Thoracic aorta (tissue), 2 donors: ENCODE data around the gene TSSC4. TPM values are rescaled to one million over a fixed set of nuclear protein-coding genes. Genes with fewer than 3 reads are reported as not detected.
A peak's percentile ranks its signal among the peaks of the same experiment; 100 is the strongest.
"Not testable (repeated sequence)": the region's sequence is repeated elsewhere in the genome, so short reads cannot be mapped to it uniquely, and the experiment has no call there.

Source experiments
- ATAC-seq: fragments of 150-250 bp; one replicate; pipeline ENCODE4 v1.8.0; 2017; ENCODE audit warnings: low read depth; ENCODE audit not compliant: insufficient number of reproducible peaks, low FRiP score
- DNase-seq: peaks from one replicate; pipeline ENCODE4 v3.0.0-alpha.2; 2020; ENCODE audit warnings: low spot score
- H3K27ac ChIP-seq, 2 donors: fragments of 200-600 bp; sonication (generic); 1 replicate in 1 of 2; 2 replicates in 1 of 2; pipeline ENCODE4 v1.5.1; 2016; ENCODE audit warnings: mild to moderate bottlenecking in 2 of 2, moderate library complexity in 2 of 2
- H3K27me3 ChIP-seq: fragments of 200-600 bp; sonication (generic); replicated peaks from 2 replicates; pipeline ENCODE4 v1.6.0; 2016; ENCODE audit warnings: mild to moderate bottlenecking; ENCODE audit not compliant: insufficient read depth
- H3K36me3 ChIP-seq: fragments of 200-600 bp; sonication (generic); one replicate; pipeline ENCODE4 v1.5.1; 2016
- H3K4me1 ChIP-seq, 2 donors: fragments of 200-600 bp; sonication (generic); 1 replicate in 1 of 2; 2 replicates in 1 of 2; pipeline versions ENCODE4 v1.5.1 to v1.6.0; 2016; ENCODE audit warnings: low read depth in 2 of 2, mild to moderate bottlenecking in 1 of 2; ENCODE audit not compliant: control insufficient read depth in 1 of 2
- H3K4me3 ChIP-seq: fragments of 200-600 bp; sonication (generic); 2 replicates; pipeline ENCODE4 v1.5.1; 2016; ENCODE audit warnings: mild to moderate bottlenecking
- H3K9me3 ChIP-seq: fragments of 200-600 bp; sonication (generic); 2 replicates; pipeline ENCODE4 v1.5.1; 2016
- total RNA-seq, 2 donors: library from RNA; depleted of rRNA; stranded (reverse); fragments of >200 nt; gene quantifications; one replicate each; pipeline versions ENCODE4 v1.1.0 to v1.2.3, GENCODE V29; 2016
- TF ChIP-seq, protein P1 (sequence below): fragments of 200-600 bp; sonication (generic); IDR thresholded peaks from one replicate; pipeline ENCODE4 v1.5.1; 2019; ENCODE audit warnings: antibody characterized with exemption

Gene TSSC4
- total RNA-seq = 10 to 100 TPM; 31.6 to 57.9 TPM

DNA sequence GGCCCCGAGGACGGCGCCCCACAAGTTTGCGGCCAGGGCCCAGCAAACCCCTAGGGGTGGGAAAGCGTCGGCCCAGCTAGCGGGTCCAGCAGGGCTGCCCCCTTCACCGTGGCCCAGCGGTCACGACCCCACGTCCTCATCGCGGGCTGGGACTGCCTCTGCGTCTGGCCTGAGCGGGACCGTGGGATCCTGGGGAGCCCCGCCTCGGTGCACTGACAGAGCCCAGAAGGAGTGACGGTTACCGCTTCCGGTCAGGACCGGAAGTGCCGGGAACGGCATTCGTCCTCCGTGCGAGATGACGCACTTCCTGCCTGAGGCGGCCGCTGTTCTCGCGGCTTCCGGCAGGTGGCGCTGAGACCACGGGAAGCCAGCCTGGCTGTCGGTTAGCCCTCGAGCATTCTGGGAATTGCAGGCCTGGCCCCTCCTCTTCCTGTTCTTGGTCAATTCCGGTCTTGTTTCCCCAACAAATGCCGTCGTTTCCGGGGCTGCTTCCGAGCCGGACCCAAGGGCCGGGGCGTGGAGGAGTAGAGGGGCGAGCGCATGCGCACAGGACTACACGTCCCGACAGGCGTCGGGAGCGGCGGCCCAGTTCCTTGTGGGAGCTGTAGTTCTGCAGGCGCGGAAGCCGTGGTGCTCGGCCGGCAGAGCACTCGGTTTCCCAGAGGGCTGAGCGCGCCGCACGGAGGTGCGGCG is at the start of gene TSSC4:
TSS of gene TSSC4 (plus strand) at position 682 of the 693 bp plus-strand sequence. CDS start 1,884 bp downstream, outside the sequence.
- H3K36me3 ChIP-seq = peaks cover 35% of the 10 kb centered on the region
- ATAC-seq = peak; percentile 96

DNA sequence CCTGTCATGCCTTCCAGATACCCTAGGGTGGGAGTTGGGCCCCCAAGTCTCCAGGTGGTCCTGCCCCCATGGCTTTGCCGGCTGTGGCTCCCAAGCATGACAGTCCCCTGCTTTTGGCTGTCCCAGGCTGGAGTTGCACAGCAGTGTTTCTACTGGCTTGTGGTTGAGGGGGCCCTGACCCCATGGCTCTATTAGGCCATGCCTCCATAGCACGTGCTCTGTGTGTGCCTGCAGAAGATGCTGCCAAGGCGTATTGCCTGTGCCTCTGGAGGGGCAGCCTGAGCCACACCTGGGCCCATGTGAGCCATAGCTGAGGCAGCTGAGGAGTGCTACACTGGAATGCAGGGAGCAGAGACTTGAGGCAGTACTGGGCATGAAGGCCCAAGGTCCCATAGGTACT is 48.8 kb upstream of the TSSC4 start:
- Histone ChIP-seq H3K36me3 (no peaks in the 10 kb centered on the region), H3K4me3 (no peak overlapping the region), H3K27ac (no peak overlapping the region), H3K27me3 (no peaks in the 10 kb centered on the region), H3K4me1 (no peaks in the 10 kb centered on the region), H3K9me3 (peaks cover 7% of the 10 kb centered on the region)
- DNase-seq = no peak
- TF ChIP-seq, protein P1, sequence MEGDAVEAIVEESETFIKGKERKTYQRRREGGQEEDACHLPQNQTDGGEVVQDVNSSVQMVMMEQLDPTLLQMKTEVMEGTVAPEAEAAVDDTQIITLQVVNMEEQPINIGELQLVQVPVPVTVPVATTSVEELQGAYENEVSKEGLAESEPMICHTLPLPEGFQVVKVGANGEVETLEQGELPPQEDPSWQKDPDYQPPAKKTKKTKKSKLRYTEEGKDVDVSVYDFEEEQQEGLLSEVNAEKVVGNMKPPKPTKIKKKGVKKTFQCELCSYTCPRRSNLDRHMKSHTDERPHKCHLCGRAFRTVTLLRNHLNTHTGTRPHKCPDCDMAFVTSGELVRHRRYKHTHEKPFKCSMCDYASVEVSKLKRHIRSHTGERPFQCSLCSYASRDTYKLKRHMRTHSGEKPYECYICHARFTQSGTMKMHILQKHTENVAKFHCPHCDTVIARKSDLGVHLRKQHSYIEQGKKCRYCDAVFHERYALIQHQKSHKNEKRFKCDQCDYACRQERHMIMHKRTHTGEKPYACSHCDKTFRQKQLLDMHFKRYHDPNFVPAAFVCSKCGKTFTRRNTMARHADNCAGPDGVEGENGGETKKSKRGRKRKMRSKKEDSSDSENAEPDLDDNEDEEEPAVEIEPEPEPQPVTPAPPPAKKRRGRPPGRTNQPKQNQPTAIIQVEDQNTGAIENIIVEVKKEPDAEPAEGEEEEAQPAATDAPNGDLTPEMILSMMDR = no peak
- no peak for ATAC-seq

More for the DNA sequence above, at the start of gene TSSC4:
- Histone ChIP-seq H3K4me1 (peaks cover 15 to 29% of the 10 kb centered on the region in 2 donors), H3K27ac (peak within 1 kb of the TSS; percentile 94 to 96), H3K4me3 (peak within 1 kb of the TSS; percentile 88), H3K27me3 (no peaks in the 10 kb centered on the region), H3K9me3 (no peaks in the 10 kb centered on the region)
- DNase-seq = peak; percentile 99
- TF ChIP-seq, protein P1 = peak; percentile 96

DNA sequence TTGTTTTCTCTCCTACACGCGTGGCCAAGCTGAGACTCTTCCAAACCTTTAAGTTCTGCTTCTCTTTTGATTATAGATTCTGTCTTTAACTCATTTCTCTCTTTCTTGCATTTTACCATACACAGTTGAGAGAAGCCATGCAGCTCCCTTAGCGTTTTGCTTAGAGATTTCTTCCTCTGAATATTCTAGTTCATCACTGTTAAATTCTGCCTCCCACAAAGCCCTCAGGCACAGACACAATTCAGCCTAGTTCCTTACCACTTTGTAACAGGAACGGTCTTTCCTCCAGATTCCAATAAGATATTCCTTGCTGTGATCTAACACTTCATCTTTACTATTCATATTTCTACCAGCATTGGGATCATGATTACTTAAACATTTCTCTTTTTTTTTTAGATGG is 48.1 kb upstream of the TSSC4 start:
- DNase-seq (no peak), ATAC-seq (no peak)
- Histone ChIP-seq H3K4me1 (no peaks in the 10 kb centered on the region), H3K27me3 (no peaks in the 10 kb centered on the region), H3K27ac (no peak overlapping the region), H3K36me3 (no peaks in the 10 kb centered on the region), H3K9me3 (peaks cover 7% of the 10 kb centered on the region), H3K4me3 (no peak overlapping the region)
- TF ChIP-seq, protein P1 = no peak

DNA sequence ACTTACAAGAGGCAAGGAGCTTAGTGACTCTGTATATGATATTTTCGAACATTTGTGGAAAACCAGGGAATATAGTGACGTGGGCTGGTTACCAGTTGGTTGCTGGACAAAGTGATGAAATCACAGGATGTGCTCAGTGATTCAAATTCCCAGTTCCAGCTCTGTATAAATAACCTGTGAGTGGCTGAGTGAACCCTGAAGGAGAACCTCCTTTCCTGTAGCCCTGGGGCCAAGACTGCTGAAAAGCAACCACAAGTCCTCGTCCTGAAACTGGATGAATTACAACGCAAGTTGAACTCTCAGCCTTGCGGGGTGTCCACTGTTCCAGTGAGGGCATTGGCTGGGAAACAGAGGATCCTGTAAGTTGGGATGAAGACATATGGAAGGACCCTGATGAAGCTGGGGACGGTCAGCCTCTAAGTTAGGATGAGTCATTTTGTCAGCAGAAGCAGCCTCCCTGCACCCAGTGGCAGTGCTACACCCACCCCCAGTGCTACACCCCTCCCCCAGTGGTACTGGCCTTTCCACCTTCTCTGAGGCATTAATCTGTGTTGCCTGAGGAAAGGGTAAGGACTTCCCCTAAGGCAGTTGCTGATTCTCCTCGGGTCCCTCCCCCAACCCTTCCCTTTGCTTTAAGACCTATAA is 45.4 kb upstream of the TSSC4 start:
- no peak overlapping the region for H3K4me3 ChIP-seq
- TF ChIP-seq, protein P1 = no peak
- no peaks in the 10 kb centered on the region for H3K36me3 ChIP-seq
- H3K27me3 ChIP-seq = no peaks in the 10 kb centered on the region
- no peak overlapping the region for H3K27ac ChIP-seq
- peak; percentile 7 for ATAC-seq
- no peaks in the 10 kb centered on the region for H3K9me3 ChIP-seq
- H3K4me1 ChIP-seq = no peaks in the 10 kb centered on the region
- DNase-seq = no peak

DNA sequence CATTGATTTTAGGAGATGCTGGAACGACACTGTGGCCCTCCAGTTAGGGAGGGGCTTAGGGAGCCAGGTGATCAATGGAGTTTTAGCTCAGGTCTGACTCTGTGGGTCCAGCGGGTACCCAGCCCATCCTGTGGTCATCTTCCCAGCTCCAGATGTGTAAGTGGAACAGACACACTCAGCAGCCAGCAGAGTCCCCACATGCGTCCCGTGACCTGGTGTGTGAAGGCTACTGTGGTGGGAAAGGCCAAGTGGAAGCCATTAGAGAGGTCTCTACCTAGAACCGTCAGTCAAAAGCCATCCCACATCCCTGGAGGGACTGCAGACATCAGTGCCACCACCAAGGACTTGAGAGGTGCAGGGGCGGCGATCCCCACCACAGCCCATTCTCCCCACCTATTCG is 43.3 kb upstream of the TSSC4 start:
- Histone ChIP-seq H3K9me3 (no peaks in the 10 kb centered on the region), H3K27me3 (no peaks in the 10 kb centered on the region), H3K4me3 (no peak overlapping the region), H3K27ac (no peak overlapping the region), H3K4me1 (no peaks in the 10 kb centered on the region), H3K36me3 (no peaks in the 10 kb centered on the region)
- TF ChIP-seq, protein P1 = no peak
- ATAC-seq (no peak), DNase-seq (no peak)

DNA sequence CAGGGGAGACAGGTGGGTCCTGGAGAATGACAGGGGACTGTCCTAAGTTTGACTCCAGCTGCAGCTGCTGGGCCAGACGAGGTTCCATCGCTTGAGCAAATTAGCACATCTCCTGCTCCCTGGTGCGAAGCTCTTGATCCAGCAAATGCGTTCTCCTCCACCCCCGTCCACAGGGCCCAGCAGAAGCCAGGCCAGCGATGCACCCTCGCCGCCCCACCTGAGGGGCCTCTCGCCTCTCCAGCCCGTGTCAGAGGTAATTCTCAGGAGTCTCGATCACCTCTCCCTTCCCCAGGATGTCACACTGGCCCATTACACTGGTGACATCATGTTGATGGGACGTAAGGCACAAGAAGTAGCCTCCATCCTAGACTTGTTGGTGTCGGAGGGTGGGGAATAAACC is 42.9 kb upstream of the TSSC4 start:
- not testable (repeated sequence) for H3K27ac ChIP-seq, H3K36me3 ChIP-seq, H3K9me3 ChIP-seq, H3K4me3 ChIP-seq, ATAC-seq, DNase-seq, H3K27me3 ChIP-seq, H3K4me1 ChIP-seq
